C1 segment of cervical spinal cord (tissue), 14 donors: Measurements from ENCODE around the gene SCG2.
A peak's percentile ranks its signal among the peaks of the same experiment; 100 is the strongest.
"Not testable (repeated sequence)": the region's sequence is repeated elsewhere in the genome, so short reads cannot be mapped to it uniquely, and the experiment has no call there.

ENCODE experiments used
- DNase-seq, 14 donors: peaks; one replicate each; lab custom pipeline; 2025; lab: John Stamatoyannopoulos, UW

SCG2 gene

DNA sequence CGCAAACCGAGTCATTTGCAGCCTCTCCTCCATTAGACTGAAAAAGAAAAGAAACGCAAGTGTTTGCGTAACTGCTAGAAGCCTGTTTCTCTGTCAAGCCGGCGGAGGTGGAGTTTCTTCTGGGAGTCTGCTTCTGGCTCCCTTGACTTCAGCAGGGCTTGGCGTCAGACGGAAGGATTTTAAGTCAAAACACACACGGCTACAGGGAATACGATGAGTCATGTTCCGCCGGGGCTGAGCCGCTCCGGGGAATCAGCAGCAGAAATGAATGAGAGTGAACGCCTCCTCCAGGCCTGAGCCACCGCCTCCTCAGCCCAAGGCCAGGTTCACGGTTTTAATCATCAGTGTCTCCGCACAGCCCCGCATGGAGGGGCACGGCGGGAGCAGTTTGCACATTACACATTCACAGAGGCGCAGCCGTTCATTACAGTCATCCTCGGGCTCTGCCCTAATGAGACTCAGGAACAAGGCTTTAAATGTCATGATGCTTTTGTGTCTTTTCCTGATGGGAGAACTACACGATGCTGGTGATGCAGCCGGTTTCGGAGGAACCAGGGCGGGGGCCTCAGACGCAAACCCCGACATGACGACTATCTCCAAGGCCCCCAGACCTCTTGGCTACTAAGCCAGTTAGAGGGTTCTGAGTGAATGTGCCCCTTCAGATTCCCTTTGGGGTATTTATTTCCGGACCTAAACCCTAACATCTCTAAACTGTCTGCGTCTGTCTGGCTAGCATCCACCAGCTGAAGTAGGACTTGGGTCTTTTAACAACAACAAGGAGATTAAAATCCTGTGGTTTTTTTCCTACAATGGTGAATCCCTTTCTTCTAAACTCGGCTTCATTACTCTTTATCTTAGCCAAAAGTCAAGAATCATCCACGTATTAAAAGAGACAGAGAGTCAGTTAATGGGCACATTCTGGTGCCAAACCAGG lies 11.1 kb upstream of the SCG2 start:
- peak in 11 of 14 donors; percentile 23 to 89 (median 62) for DNase-seq

DNA sequence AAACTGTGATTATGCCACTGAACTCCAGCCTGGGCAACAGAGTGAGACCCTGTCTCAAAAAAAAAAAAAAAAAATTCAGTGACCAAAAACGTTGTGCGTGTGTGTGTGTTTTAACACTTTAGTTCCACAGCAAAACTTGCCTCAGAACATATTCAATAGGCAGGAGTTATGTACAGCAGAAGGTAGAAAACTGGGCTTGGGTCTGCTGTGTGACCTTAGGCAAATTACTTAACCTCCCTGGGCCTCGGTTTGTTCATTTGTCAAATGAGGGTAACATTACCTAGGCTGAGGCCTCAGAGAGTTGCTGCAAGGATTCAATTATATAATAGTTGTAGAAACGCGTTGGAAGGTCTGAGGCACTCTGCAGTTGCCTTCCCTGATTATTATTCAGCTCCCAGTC lies 10.3 kb upstream of the SCG2 start:
- peak in 1 of 14 donors; percentile 44 for DNase-seq

DNA sequence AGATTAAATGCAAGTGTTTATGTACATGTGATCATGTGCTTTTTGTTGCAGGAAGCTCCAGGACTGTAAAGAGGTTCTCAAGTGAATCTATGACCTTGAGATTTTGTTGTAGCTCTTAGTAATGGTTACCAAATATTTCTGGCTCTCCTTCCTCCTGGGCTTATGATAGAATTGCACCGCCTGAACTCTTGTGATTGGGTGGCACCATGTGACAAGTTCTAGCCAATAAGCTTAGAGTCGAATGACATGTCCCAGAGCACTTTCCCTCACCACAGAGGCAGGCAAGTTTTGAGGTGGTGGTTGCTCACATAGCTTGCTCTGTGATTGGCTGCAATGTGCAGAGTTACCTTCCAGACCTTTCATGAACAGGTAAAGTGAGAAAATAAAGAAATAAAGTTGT lies 8.9 kb upstream of the SCG2 start:
- DNase-seq: no peak

DNA sequence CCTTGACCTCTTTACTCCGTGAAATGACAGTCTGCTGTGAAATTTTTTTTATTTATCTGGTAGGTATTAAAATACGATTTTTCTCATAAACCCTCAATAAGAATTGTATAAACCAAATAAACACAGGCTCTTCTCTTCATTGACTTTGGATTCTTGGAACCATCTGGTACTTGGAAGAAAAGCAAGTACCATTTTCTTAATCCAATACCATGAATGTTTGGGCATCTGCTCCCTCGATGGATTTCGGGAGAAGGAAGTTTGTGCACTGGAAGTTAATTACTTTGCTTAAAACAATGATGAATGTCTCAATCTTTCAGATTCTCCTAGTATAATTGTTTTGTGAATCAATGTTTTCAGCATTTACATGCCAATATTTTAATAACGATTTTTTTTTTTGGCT lies 5.3 kb upstream of the SCG2 start:
- no peak for DNase-seq

DNA sequence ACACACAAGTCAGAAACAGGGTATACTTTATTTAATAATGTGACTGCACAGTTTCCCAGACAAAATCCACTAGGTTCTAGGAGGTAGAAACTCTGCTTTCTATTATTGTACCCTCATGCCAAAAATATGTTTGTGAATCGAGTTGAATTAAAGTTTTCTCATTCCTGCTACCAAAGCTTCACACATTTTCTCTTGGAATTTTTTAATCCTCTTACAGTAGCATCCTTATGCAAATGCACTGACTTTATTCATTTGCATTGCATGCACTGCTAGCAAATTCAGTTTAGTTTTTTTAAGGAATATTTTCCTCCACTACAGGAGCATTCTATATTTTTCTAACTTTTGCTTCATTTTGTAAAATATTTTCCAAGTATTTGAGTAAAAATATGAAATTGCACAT lies 4.8 kb upstream of the SCG2 start:
- DNase-seq: no peak

DNA sequence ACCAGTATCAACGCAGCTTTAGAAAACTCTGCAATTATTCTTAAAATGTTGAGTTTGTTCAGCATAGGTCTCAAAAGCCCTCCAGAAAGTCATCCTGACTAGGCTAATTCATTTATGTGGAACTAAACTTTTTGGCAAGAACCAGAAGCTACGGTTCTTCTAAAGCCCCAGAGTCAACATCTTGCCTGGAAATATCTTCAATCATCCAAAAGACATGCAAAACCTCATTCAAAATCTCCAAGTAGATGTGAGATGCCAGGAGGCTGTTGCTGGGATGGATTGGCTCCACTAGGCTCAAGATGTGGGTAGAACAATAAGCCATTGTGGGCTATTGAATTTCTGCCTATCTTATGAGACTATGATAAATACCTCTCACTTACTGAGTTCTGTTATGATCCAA lies 2.1 kb upstream of the SCG2 start:
- no peak for DNase-seq

DNA sequence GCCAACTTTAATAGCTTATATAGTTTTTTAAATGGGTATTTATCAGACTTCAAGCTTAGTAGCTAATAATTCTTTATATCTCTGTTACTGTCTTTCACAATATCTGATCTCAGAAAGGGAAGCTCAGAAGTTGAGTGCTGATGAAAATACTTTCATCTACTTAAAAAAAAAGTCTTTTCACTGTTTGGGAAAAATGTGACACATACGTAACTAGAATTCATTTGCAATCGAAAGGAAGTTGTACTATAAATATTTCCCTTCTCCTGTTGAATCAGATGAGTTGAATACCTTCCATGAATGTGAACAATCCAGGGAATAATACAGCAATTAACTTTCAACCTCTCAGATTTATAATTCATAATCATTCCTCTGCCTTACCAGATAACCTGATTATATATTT lies 811 bp upstream of the SCG2 start:
- peak in 1 of 14 donors; percentile 39 for DNase-seq

DNA sequence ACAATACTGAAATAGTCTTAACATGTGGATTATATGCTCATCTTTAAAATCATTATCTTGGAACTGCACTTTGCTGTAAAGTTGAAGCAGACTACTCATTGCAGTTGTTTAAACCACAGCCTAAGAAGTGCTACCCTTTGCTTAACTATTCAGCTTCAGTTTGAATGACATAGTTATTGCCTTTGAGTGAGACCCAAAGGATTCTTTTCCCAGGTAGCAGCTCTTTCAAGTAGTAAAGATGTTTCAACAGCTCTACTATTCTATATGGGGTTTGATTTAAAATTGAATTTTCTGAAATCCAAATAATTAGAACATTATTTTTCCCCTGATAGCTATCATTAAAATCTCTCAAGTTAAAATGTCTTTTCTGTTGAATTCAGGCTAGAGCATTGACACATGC lies 1.1 kb downstream of the SCG2 start:
- peak in 1 of 14 donors; percentile 40 for DNase-seq

DNA sequence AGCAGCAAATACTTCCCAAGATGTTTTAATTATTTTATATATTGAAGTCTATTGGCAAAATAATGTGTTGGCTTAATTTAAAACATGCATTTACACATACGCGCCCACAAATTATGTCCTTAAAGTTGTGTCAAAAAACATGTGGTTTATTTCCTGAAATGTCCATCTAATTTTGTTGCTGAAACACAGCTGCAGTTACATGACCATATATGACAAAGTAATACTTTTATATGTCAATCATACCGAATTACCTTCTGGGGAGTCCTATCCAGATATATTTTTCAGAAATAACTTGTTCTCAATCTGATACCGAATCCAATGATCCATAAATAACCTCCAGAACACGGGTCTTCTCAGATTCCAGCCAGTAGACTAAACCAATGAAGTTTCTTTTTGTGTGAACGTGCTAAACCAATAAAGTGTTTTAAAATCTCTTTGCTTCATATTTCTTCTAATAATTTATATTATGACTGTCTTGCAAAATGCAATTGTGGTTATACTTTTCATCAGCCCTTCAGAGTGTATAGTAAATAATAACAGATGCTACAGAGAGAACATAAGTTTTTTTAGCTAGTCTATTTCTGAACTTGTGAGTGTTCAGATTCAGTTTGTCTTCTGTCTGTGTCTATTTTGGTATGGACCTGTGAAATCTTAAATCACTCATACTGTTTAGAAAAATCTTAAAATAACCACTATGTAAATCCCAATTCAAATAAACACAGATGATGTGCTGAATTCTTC lies 2.4 kb downstream of the SCG2 start:
- DNase-seq: no peak

DNA sequence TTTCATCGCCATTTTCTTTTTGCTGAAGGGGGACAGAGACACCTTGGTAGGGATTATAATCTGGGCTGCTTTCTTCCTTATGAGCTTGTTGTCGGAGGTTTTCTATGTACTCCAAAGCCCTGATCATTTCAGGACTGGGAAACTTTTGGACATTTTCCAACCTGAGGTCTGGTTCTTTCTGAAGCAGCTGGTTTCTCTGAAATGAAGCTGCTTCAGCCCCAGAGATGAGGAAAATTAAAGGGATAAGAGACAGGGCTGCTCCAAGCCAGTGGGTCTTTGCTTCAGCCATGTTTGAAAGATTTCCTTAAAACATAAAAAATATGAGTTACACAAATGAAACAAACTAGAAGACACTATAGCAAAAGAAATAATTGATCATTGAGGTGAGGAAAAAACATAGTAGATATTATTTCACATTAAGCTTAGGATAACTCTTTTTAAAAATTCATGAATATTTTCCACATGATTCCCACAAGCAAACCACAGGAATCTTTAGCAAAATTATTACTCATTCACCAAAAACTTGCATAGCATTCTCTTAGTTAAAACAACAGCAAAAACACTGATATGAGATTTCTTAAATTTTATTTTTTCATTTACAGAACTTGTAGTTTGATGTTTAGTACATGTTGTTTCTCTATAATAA lies 3.0 kb downstream of the SCG2 start:
- DNase-seq: peak in 1 of 14 donors; percentile 21

DNA sequence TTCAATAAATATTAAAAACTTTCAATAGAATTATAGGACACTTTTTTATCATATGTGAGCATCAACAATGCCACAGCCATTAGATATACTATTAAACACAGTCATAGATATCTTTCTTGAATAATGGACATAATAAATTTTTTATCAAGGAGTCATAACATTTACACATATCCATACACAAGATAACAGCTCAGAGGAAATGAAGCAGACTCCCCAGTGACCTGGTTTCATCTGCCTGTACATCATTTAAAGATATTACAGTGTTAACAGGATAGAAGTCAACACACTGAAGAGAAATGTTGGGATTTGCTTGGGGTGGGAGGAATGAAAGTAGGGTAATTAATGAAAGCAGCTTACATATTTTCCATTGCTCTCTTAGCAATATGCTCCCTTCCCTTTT lies 5.1 kb downstream of the SCG2 start:
- DNase-seq: no peak

DNA sequence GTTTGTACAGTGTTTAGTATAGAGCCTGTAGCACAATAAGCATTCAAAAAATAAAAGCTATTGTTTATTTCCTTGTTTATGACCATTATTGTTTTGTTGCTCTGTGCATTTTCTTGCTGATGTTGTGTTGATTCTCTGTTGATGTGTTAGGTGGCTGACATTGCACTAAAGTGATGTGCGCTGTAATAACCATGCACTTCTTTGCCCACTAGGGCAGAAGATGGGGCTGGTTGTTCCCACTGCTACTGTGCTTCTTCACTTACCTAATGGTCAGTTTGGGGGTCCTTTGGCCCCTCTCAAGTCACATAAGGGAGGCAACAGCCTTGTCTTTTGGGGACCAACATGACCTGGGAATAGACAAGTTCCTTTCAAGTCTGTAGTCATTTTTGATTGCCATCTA lies 6.0 kb downstream of the SCG2 start:
- no peak for DNase-seq

DNA sequence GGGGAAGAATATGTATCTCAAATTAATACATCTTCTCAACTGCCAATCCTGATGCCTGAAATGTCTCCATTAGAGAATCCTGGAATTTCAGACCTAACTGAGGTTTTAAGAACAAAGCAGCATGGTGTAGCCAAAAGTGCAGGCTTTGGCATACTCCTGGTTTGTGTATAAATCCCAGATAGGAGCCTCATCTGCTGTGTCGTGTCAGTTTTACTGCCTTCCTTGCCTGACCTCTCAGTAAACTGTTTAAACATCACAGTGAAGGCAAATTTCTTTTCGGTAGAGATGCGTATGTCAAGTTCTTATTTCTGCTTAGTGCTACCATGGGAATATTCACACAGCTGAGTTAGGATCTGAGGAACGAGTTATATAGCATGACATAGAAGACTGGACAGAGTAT lies 7.3 kb downstream of the SCG2 start:
- no peak for DNase-seq

DNA sequence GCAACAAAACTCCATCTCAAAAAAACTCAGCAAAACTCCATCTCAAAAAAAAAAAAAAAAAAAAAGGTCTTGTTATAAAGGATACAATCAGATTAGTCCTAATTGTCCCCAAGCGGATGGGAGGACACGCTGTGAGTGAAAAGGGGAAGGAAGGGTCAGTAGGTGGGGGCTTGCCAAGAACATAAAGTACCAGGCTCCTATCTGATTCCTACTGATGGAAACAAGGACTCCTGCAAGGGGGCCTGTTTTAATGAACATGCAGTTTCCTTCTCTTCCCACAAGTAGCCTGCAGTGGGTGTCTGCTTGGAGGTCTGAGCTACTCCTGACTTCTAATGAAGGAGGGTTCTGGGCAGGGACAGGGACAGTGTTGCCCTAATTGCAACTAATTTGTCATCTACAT lies 7.9 kb downstream of the SCG2 start:
- DNase-seq: no peak

DNA sequence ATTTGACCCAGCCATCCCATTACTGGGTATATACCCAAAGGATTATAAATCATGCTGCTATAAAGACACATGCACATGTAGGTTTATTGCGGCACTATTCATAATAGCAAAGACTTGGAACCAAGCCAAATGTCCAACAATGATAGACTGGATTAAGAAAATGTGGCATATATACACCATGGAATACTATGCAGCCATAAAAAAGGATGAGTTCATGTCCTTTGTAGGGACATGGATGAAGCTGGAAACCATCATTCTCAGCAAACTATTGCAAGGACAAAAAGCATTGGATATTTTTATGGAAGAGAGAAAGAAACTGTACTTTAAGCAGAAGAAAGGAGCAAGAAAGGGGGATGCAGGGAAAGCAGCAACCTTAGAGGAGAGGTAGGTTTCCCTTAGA lies 9.5 kb downstream of the SCG2 start:
- not testable (repeated sequence) for DNase-seq

DNA sequence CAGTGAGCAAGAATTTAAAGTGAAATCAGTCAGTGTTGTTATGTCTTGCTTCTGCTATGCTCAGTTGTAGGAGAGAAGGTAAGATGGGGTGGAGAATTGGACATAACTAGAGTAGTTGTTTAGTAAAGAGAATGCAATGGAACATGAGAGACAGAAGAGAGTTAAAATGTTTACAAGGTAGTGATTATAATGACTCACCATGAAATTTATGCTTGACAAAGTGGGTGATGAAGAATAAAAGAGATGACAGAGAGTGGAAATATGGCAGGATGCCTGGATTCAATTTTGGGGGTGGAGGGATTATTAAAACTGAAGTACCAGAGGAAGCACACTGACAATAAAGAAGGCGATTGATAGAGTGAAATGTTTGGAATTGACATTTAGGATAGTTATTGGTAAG lies 10.6 kb downstream of the SCG2 start:
- no peak for DNase-seq

DNA sequence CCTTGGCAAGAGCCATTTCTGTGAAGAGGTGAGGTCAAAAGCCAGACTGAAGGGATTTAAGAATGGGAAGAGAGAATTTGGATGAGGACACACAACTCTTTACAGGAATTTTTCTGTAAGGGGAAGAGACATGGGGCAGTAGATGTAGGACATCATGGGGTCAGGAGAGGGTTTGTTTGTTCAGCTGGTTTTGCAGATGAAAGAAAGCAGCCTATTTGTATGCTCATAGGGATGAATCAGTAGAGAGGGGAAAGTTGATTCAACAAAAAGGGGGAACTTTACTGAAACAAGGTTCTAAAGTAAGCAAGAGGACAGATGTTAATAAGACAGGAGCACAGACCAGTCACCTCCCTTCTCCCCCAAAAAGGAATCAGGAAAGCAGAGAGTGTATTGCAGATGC lies 11.2 kb downstream of the SCG2 start:
- DNase-seq: no peak

DNA sequence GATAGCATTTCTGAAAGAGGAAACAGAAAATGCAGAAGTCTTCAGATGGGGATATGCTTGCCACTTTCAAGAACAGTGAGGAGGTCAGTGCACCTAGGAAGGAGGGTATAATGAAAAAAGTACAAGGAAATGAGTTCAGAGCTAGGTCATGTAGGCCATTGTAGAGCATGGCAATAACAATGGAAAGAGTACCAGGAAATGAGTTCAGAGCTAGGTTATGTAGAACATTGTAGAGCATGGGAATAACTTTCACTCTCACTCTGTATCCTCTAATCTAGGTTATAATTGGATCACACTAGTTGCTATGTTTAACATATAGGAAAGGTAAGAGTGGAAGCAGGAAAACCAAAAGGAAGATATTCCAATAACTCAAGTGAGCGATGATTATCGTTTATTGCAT lies 12.3 kb downstream of the SCG2 start:
- no peak for DNase-seq

DNA sequence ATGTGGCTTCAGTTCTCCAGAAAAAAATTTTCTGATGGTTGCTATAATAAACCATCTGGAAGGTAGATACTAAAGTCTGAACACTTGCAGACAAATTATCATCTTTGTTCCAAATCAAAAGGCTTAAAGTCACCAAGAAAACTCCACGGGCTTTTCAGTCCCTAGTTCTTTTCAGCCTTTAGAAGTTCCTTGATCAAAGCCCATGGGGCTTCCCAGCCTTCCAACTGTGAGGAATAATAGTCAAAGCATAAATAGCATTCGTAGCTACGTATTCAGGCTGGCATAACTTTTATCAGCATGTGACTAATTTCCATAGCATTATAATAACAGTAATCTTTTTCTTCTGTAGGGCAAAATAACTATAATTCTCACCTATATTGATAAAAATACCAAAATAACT lies 13.9 kb downstream of the SCG2 start:
- no peak for DNase-seq

DNA sequence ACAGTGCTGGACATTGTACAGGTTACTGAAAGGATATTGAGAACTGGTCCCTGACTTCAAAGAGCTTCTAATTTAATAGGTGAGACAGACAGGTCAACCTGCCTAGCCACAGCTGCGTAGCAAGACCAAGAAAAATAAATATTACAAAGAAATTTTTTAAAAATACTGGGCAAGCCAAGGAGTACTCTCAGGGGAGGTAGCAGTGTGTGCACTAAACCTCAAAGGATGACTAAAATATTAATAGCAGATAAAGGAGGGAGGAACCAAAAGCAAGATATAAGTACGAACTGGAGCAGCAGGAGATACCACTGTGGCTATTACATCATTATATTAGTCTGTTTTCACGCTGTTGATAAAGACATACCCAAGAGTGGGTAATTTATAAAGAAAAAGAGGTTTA lies 14.9 kb downstream of the SCG2 start:
- DNase-seq: no peak

DNA sequence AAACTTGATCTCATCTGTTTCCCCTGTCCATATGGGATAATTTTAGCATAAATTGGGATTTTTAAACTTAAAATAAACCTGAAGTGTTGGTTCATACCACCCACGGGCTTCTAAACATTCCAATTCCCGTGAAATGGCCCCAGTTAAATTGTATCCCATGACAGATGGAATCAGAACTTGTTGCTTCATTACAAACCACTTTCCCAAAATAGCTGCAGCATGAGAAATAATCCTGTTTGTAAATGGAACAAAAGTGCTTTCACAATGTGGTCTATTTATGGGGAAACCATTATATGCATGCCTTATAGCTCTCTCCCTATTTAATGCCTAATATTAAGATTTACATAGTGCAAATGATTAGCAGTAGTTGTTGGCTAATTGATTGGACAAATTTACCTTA lies 15.9 kb downstream of the SCG2 start:
- DNase-seq: peak in 1 of 14 donors; percentile 64

DNA sequence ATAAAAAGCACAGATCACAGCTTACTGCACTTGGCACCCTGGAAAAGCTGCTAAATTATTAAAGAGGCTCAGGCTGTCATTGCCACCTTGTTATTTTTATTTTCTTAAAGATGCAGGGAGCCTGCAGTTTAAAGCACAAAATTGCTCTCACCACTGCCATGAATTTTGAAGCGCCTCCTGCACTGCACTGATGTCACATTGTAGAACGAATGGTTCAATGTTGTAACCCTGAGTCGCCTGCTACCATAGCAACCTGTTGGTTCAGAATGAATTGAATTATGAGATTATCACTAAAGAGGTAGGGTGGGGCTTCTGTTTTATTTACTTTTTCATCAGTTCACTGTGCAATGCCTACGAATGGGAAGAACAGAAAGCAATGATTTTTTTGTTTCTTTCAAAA lies 16.5 kb downstream of the SCG2 start:
- peak in 1 of 14 donors; percentile 13 for DNase-seq
